ENCODE data around the gene NUF2. TPM values are rescaled to one million over a fixed set of nuclear protein-coding genes. Genes with fewer than 3 reads are reported as not detected.

The NUF2 gene
- total RNA-seq, 8 experiments from 2014 or later, result 0.93 to 70.7 (median 4.4) TPM; not detected in 1

- in situ Hi-C loops (cut with MboI; ENCODE audit: low pct_unique_long_range_greater_than_20kb in 2 of 9, low sequenced_read_pairs in 9 of 9, unreplicated experiment in 9 of 9), result loop anchor here in 1 of 9 experiments (25.0 kb wide), 1 partner anchor 1680 kb away; no protein-coding TSS in a partner anchor
- no peak overlapping the region for H3K27ac ChIP-seq
- peak in 1 of 8 experiments; percentile 55 for ATAC-seq (replicated peaks in 6 of 8)
- H3K4me1 ChIP-seq (replicated peaks in 1 of 2), result no peaks in the 10 kb centered on the region
- no peak overlapping the region for H3K4me3 ChIP-seq
- 4 to 98% (median 72%) methylated on average over 3 to 4 of the region's 4 CpGs; no CpG with 5 or more reads in 1 of the 10 experiments for WGBS, 10 experiments
These were observed 60.6 kb downstream of the NUF2 start for GRCh38 chr1:163382395-163382794.

- Histone ChIP-seq H3K4me3 (no peak overlapping the region), H3K4me1 (replicated peaks in 1 of 2) (no peaks in the 10 kb centered on the region), H3K27ac (no peak overlapping the region)
- no peak for ATAC-seq (replicated peaks in 6 of 8)
- in situ Hi-C loops (cut with MboI; ENCODE audit: low pct_unique_long_range_greater_than_20kb in 2 of 9, low sequenced_read_pairs in 9 of 9, unreplicated experiment in 9 of 9), result loop anchor here in 1 of 9 experiments (25.0 kb wide), 1 partner anchor 1675 kb away; no protein-coding TSS in a partner anchor
These were observed 65.4 kb downstream of the NUF2 start for GRCh38 chr1:163387146-163387545.

GRCh38 chr1:163388970-163389369, 67.2 kb downstream of the NUF2 start:
- 0 to 100% (median 89%) methylated on average over 1 to 4 of the region's 4 CpGs; no CpG with 5 or more reads in 1 of the 10 experiments for WGBS, 10 experiments
- in situ Hi-C loops (cut with MboI; ENCODE audit: low pct_unique_long_range_greater_than_20kb in 2 of 9, low sequenced_read_pairs in 9 of 9, unreplicated experiment in 9 of 9), result loop anchor here in 1 of 9 experiments (25.0 kb wide), 1 partner anchor 1673 kb away; no protein-coding TSS in a partner anchor
- no peak for ATAC-seq (replicated peaks in 6 of 8)
- Histone ChIP-seq H3K4me1 (replicated peaks in 1 of 2) (no peaks in the 10 kb centered on the region), H3K27ac (no peak overlapping the region), H3K4me3 (no peak overlapping the region)

- H3K4me1 ChIP-seq (replicated peaks in 1 of 2), result peaks cover 3 to 27% of the 10 kb centered on the region in 2 donors
- in situ Hi-C loops (cut with MboI; ENCODE audit: low pct_unique_long_range_greater_than_20kb in 2 of 9, low sequenced_read_pairs in 9 of 9, unreplicated experiment in 9 of 9), result loop anchor here in 1 of 9 experiments (25.0 kb wide), 1 partner anchor 1667 kb away; no protein-coding TSS in a partner anchor
- H3K27ac ChIP-seq, result no peak overlapping the region
- H3K4me3 ChIP-seq, result no peak overlapping the region
- ATAC-seq (replicated peaks in 6 of 8), result peak in 6 of 8 experiments; percentile 19 to 99 (median 62)
These were observed 74.0 kb downstream of the NUF2 start for GRCh38 chr1:163395790-163396189.

GRCh38 chr1:163397451-163398200, 75.9 kb downstream of the NUF2 start:
- in situ Hi-C loops (cut with MboI; ENCODE audit: low pct_unique_long_range_greater_than_20kb in 2 of 9, low sequenced_read_pairs in 9 of 9, unreplicated experiment in 9 of 9), result loop anchor here in 1 of 9 experiments (25.0 kb wide), 1 partner anchor 1665 kb away; no protein-coding TSS in a partner anchor
- no peak for ATAC-seq (replicated peaks in 6 of 8)
- 0 to 85% (median 67%) methylated on average over 2 to 4 of the region's 4 CpGs for WGBS, 10 experiments
- peaks cover 3 to 27% of the 10 kb centered on the region in 2 donors for H3K4me1 ChIP-seq (replicated peaks in 1 of 2)
- H3K27ac ChIP-seq, result no peak overlapping the region
- no peak overlapping the region for H3K4me3 ChIP-seq

GRCh38 chr1:163399001-163399400, 77.2 kb downstream of the NUF2 start:
- ATAC-seq (replicated peaks in 6 of 8), result peak in 3 of 8 experiments; percentile 16 to 53 (median 49)
- H3K4me3 ChIP-seq, result no peak overlapping the region
- no peak overlapping the region for H3K27ac ChIP-seq
- WGBS, 10 experiments, result 27 to 100% (median 74%) methylated on average over 1 to 5 of the region's 5 CpGs; no CpG with 5 or more reads in 3 of the 10 experiments
- H3K4me1 ChIP-seq (replicated peaks in 1 of 2), result peaks cover 3 to 27% of the 10 kb centered on the region in 2 donors
- in situ Hi-C loops (cut with MboI; ENCODE audit: low pct_unique_long_range_greater_than_20kb in 2 of 9, low sequenced_read_pairs in 9 of 9, unreplicated experiment in 9 of 9), result loop anchor here in 1 of 9 experiments (25.0 kb wide), 1 partner anchor 1663 kb away; no protein-coding TSS in a partner anchor

GRCh38 chr1:163399976-163400601, 78.3 kb downstream of the NUF2 start:
- 0 to 75% (median 33%) methylated on average over 2 to 9 of the region's 9 CpGs; no CpG with 5 or more reads in 1 of the 10 experiments for WGBS, 10 experiments
- ATAC-seq (replicated peaks in 6 of 8), result peak in 5 of 8 experiments; percentile 54 to 88 (median 79)
- Histone ChIP-seq H3K4me3 (no peak overlapping the region), H3K4me1 (replicated peaks in 1 of 2) (peaks cover 6 to 30% of the 10 kb centered on the region in 2 donors), H3K27ac (peak overlapping the region; percentile 1 to 9)
- in situ Hi-C loops (cut with MboI; ENCODE audit: low pct_unique_long_range_greater_than_20kb in 2 of 9, low sequenced_read_pairs in 9 of 9, unreplicated experiment in 9 of 9), result loop anchor here in 4 of 9 experiments (25.0 kb wide), 2 partner anchors 1387 to 1662 kb away; no protein-coding TSS in a partner anchor

GRCh38 chr1:163401211-163401610, 79.5 kb downstream of the NUF2 start:
- 0 to 100% (median 75%) methylated on average over 1 to 3 of the region's 3 CpGs; no CpG with 5 or more reads in 1 of the 10 experiments for WGBS, 10 experiments
- ATAC-seq (replicated peaks in 6 of 8), result peak in 1 of 8 experiments; percentile 36
- in situ Hi-C loops (cut with MboI; ENCODE audit: low pct_unique_long_range_greater_than_20kb in 2 of 9, low sequenced_read_pairs in 9 of 9, unreplicated experiment in 9 of 9), result loop anchor here in 3 of 9 experiments (25.0 kb wide), 2 partner anchors 1386 to 1661 kb away; no protein-coding TSS in a partner anchor
- Histone ChIP-seq H3K4me1 (replicated peaks in 1 of 2) (peaks cover 6 to 27% of the 10 kb centered on the region in 2 donors), H3K4me3 (no peak overlapping the region), H3K27ac (no peak overlapping the region)

Other genes with a start within 250 kb of the NUF2 start
- 10 to 100 TPM in 1 of 8 experiments, 1 to 10 TPM in 6, under 1 TPM in 1; 0.35 to 14.6 (median 3.8) TPM for gene RGS5, start 119.0 kb upstream of the NUF2 start, total RNA-seq

Measured in motor neuron (in vitro differentiated cells).